Fibroblast of peridontal ligament (primary cell): ENCODE results near the gene DMRTA1.
"Not testable (repeated sequence)": the region's sequence is repeated elsewhere in the genome, so short reads cannot be mapped to it uniquely, and the experiment has no call there.

Source experiments
- DNase-seq: peaks from one replicate; pipeline ENCODE4 v3.0.0-alpha.2; 2010; ENCODE audit errors: extremely low read depth

The DMRTA1 gene

GRCh38 chr9:22446589-22446949 is at the start of gene DMRTA1:
DMRTA1 (plus strand) TSS chr9:22446824; CDS start chr9:22447066, 242 bp downstream.
- peak; percentile 29 for DNase-seq

DNA sequence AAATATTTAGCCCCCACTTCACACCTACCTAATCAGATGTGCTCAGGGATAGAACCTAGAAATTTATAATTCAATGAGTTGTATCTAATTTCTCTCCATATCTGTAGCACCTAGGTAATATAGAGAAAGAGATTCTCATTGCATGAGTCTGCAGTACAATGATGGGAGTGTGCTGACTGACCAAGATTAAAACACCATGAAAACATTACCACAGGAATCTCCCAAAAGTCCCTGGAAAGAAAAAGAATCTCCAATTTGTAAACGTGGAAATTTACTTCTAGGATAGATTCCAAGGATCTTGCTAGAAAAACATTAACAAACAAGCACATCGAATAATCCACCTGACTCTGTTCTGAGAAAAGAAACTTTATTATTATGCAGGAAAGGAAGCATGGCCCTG is 45.0 kb upstream of the DMRTA1 start:
- DNase-seq = no peak

DNA sequence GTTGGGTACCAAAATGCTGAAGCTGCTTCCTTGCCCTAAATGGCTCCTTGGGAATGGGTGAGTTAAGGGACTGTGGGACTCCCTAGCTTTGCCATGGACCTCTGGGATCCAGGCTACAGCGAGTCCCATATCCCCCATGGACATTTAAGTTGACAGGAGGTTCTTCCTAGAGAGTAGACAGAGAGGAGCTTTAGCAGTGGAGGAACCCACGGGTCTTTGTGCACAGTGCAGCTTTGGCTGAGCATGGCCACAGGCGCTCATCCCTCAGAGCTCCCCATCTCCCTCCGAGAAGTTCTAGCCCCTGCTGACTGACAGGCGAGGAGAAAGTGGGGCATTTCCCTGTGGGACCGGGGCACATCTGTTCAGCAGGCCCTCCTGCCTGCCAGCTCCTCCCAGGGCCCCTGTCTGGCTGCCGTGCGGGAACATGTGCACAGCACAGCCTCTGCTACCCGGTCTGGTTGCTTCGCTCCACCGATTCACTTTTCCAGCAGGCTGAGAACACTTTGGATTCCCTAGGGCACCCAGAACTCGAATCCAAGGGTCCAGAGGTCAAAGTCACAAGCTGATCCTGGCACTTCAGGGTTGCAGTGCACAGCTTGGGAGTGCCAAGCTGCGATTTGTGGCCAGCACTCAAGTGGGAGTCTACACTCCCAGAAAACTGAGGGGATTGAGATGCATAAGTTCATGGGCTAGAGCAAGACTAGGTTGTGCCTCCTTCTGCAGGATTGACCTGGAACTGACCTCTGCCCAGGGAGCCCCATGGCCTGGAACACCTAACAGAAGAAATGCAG is 40.6 kb upstream of the DMRTA1 start:
- no peak for DNase-seq

DNA sequence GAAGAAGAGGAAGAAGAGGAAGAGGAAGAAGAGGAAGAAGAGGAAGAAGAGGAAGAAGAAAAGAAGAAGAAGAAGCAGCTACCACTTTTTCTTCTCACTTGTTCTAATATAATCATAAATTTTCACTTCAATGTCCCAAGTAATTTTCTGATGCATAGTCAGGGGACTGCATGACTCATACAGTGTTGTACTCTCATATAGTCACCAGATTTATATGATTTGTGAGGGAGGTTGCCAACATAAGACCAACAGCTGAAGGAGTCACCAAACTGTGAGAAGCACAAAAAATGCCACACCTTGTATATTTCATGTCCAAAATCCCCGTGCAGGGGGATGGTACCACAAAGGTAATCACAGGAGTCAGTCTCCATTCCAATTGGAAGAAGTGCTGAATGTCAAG is 32.7 kb upstream of the DMRTA1 start:
- no peak for DNase-seq

DNA sequence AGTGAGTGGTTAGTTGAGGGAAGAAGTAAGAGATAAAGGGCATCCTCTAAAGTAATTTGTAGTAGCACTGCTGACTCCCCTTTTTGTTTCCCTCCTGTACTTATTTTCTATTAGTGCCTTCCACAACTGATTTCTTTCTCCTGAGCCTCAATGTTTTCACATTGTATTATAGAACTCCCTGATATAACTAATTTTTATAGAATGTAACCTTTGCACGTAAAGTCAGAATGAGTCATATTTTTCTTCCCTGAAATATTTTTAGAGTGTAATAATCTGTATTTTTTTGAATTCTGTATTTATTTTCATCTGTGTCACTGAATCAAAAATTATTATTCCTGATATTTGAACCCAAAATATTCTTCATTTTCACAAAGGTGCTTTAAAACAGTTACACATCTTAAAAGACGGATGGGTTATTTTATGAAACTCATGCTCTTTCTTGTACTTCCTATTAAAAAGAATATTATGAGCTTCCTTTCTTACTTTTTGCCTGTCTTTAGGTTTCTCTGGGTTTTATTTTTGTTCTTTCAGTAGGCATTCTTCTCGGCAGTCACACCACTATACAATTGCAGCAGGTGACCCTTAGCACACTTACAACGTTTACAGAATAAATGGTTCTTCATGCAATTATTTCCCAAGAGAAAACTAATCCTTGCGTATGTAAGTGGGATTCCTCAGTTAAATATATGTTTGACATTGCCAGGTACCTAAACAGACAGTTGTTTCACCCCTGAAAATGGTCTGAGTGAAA is 30.5 kb upstream of the DMRTA1 start:
- no peak for DNase-seq

DNA sequence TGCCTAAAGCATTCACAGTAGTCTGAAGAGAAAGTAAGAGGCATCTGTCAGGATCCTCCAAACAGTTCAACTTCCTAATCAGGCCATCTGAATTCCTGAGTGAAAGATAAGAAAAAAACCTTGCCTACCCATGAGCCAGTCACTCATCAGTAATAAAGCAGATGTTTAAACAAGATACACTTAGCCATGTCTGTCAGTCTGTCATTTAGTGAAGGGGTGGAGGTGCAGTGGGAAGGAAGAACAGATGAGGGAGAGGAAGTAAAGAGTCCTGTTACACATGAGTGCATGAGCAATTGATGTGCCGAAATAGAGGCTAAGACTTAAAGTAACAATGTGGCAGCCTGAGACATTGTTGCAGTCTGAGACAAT is 29.9 kb upstream of the DMRTA1 start:
- no peak for DNase-seq

DNA sequence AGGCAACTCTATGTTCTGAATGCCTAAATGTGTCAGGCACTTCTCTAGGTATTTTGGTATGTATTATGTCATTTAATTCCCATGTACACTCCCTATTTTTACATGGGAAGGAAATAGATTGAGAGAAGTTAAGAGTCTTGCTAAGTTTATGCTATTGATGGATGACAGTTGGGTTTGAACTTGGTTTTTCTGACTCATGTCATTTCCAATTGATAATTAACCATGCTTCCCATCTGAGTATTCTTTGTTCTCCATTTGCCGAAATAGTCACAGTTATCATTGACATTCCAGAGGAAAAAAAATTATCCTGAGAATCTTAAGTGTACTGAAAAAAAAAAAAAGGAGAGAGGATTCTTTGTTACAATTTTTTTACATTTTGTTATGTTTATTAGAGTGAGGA is 23.1 kb upstream of the DMRTA1 start:
- DNase-seq = no peak

- DNase-seq = no peak
These were observed 22.0 kb upstream of the DMRTA1 start for GRCh38 chr9:22424616-22425015.

DNA sequence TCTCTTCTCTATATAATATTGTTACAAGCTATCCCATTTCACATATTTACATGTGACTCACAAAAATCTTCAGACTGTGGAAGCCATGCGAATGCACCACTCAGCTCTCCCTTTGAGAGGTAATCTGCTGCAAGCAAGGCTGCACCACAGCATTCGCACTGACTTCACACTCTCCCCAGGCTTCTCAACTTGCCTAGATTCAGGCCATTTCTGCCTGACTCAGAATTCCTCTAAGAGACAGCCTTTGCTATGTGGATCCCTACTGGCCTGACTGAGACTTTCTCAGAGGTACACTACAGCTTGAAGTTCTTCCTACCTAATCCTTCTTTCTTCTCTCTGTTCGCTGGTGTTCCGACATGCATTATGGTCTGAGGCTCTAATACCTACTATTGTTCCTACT is 21.1 kb upstream of the DMRTA1 start:
- no peak for DNase-seq

- DNase-seq = no peak
These were observed 19.3 kb upstream of the DMRTA1 start for GRCh38 chr9:22427226-22427880.

DNA sequence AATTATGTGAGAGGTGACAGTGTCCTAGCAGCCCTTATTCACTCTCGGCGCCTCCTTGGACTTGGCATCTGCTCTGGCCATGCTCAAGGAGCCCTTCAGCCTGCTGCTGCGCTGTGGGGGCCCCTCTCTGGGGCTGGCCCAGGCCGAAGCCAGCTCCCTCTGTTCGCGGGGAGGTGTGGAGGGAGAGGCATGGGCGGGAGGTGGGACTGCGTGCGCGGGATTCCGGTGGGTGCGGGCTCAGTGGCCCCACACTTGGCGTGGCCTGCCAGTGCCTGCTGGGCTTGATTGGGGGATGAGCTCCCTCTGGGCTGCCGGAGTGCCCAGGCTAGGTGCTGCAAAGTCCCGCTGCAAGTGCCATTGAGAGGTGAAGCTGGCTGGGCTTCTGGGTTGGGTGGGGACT is 12.9 kb upstream of the DMRTA1 start:
- DNase-seq = no peak

GRCh38 chr9:22435252-22435651 is 11.4 kb upstream of the DMRTA1 start:
- not testable (repeated sequence) for DNase-seq

DNA sequence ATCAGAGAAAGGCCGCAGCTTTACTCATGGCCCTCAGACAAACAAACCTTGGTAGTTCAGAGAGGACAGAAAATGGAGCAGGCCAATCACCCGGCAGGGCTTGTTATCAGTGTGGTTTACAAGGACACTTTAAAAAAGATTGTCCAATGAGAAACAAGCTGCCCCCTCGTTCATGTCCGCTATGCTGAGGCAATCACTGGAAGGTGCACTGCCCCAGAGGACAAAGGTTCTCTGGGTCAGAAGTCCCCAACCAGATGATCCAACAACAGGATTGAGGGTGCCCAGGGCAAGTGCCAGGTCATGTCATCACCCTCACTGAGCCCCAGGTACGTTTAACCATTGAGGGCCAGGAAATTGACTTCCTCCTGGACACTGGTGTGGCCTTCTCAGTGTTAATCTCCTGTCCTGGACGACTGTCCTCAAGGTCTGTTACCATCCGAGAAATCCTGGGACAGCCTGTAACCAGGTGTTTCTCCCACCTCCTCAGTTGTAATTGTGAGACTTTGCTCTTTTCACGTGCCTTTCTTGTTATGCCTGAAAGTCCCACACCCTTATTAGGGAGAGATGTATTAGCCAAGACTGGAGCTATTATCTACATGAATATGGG is 9.1 kb upstream of the DMRTA1 start:
- DNase-seq = not testable (repeated sequence)

DNA sequence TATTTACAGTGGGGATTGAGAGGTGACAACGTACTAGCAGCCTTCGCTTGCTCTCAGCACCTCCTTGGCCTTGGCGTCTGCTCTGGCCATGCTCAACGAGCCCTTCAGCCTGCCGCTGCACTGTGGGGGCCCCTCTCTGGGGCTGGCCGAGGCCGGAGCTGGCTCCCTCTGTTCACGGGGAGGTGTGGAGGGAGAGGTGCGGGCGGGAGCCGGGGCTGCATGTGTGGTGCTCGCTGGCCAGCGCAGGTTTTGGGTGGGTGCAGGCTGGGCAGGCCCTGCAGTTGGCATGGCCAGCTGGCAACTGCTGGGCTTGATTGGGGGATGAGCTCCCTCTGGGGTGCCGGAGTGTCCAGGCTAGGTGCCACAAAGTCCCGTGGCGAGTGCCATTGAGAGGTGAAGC is 5.8 kb upstream of the DMRTA1 start:
- no peak for DNase-seq

DNA sequence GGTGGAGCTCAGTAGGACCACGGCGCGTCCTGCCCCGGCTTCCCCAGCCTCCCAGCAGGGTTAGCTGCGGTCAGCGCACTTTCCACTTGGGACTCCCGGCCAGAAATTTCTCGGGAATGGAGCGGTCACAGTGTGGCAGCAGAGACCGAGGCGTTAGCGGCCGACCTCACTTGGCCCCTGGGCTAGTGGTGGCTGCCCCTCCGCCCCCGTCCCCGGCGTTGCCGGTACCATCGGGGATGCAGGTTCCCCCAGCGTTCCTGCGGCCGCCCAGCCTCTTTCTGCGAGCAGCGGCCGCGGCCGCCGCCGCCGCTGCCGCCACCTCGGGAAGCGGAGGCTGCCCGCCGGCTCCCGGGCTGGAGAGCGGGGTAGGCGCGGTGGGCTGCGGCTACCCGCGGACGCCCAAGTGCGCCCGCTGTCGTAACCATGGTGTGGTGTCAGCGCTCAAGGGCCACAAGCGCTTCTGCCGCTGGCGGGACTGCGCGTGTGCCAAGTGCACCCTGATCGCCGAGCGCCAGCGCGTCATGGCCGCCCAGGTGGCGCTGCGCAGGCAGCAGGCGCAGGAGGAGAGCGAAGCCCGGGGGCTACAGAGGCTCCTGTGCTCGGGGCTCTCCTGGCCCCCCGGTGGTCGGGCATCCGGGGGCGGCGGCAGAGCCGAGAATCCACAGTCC is 460 bp downstream of the DMRTA1 start:
- DNase-seq = peak; percentile 15

DNA sequence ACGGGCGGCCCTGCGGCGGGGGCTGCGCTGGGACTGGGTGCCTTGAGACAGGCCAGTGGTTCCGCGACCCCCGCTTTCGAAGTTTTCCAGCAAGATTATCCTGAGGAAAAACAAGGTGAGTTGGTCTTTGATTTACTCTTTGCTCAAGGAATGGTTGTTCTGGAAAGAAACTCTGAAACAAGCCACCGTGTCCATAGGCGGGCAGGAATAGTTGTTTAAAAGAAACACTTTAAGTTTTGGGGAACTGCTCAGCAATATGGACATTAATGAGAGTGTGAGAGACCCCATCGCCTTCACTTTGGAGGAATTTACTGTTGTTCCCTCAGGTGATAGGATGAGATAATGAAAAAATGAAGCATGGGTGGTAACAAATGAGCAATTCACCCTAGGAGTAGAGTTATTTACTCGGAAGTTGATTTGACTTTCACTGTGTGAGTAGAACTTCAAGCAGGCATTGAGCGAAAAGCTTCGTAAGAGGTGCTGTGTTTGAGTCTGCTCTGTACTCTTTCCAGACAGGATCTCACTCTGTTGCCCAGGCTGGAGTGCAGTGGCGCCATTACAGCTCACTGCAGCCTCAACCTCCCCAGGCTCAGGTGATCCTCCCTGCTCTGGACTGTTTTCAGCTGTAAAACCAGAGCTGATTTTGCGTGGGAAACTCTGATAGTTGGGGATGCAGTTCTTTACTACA is 1.1 kb downstream of the DMRTA1 start:
- DNase-seq = no peak

- no peak for DNase-seq
These were observed 3.1 kb downstream of the DMRTA1 start for GRCh38 chr9:22449719-22450118.

DNA sequence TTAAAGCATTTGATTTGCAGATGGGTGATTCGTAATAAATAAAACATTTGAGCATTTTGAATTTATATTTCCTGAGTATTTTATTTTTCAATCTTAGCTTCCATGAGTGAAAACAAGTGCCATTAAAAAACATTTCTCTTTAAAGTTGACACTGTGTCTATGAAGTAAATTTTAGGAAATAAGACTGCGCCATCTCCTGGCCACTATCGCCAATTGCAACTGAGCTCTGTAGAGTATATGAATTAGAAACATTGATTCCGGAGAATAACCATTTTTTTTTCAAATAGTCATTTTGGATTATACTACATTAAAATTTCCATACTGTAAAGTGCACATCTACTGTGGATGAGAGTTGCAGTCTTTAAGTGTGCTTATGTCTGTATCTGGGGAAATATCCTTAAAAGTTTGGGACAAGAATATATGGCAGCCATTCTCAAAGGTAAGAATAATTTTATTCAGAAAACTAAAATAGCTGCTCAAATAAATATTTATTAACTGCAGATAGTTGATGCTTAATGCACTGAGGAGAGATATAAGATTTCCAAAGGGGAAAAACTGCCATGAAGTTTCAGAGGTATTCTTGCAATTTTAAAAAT is 5.9 kb downstream of the DMRTA1 start:
- DNase-seq = peak; percentile 57

DNA sequence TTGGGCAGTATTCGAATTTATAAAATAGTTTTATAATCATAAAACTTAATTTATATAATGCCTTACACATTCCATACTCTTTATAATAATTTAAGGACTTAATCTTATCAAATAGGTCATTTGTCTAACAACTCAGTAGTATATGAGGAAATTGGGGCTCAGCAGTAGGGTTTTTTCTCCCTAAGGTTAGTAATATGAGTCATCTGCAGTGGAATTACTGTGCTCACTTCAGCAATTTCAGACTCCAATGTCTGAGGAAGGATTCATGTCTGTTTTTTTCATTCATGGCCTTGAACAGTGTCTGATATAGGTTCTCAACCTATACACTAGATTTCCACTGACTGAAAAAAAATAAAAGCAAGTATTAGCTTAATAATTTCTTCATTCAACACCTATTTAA is 7.4 kb downstream of the DMRTA1 start:
- no peak for DNase-seq

GRCh38 chr9:22455181-22455580 is 8.6 kb downstream of the DMRTA1 start:
- no peak for DNase-seq

- no peak for DNase-seq
These were observed 10.8 kb downstream of the DMRTA1 start for GRCh38 chr9:22457448-22457847.
